Fibroblast of lung (primary cell): ENCODE measurements around the gene HAS3.

ENCODE experiments used
- EZH2 ChIP-seq: IDR thresholded peaks from 2 replicates; pipeline ENCODE4 v1.5.1; 2012; ENCODE audit warnings: low read length, control low read depth, mild to moderate bottlenecking; ENCODE audit errors: missing control alignments
- TF ChIP-seq, protein P1 (sequence below), 2 donors: IDR thresholded peaks in 1 of 2; conservative IDR thresholded peaks in 1 of 2; 1 replicate in 1 of 2; 2 replicates in 1 of 2; pipeline ENCODE4 v1.5.1; 2011 to 2012; ENCODE audit warnings: low read length in 2 of 2, control low read depth in 1 of 2, inconsistent platforms in 1 of 2, low read depth in 1 of 2, mild to moderate bottlenecking in 1 of 2

DNA sequence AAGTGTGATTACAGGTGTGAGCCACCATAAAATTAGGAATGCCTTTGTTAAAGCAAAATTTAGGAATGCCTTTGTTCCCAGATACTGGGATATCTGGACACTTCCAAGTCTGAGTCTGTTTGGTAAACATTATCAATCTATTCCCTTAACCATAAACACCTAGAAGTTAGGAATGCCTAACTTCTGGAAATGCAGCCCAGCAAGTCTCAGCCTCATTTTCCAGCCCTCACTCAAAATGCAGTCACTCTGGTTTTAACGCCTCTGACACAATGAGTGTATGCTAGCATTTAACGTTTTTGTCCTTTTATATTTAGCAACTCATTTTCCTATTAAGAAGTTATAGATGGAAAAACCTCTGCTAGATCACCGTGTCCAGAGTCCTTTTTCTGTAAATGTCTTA, 34.4 kb upstream of the HAS3 start:
- TF ChIP-seq, protein P1, sequence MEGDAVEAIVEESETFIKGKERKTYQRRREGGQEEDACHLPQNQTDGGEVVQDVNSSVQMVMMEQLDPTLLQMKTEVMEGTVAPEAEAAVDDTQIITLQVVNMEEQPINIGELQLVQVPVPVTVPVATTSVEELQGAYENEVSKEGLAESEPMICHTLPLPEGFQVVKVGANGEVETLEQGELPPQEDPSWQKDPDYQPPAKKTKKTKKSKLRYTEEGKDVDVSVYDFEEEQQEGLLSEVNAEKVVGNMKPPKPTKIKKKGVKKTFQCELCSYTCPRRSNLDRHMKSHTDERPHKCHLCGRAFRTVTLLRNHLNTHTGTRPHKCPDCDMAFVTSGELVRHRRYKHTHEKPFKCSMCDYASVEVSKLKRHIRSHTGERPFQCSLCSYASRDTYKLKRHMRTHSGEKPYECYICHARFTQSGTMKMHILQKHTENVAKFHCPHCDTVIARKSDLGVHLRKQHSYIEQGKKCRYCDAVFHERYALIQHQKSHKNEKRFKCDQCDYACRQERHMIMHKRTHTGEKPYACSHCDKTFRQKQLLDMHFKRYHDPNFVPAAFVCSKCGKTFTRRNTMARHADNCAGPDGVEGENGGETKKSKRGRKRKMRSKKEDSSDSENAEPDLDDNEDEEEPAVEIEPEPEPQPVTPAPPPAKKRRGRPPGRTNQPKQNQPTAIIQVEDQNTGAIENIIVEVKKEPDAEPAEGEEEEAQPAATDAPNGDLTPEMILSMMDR (conservative IDR thresholded peaks at IDR 0.05 in 1 of 2, IDR thresholded peaks at IDR 0.05 in 1 of 2; ENCODE audit: low read depth in 1 of 2, low read length in 2 of 2), result no peak
- no peak for TF ChIP-seq EZH2
